Activated CD4-positive, CD25-positive, alpha-beta regulatory T cell (primary cell): ENCODE data around the gene BCAS4.
"Not testable (repeated sequence)": the region's sequence is repeated elsewhere in the genome, so short reads cannot be mapped to it uniquely, and the experiment has no call there.

ENCODE experiments used
- DNase-seq, 4 experiments: peaks; one replicate each; lab custom pipeline; 2025; lab: John Stamatoyannopoulos, UW

BCAS4 gene

DNA sequence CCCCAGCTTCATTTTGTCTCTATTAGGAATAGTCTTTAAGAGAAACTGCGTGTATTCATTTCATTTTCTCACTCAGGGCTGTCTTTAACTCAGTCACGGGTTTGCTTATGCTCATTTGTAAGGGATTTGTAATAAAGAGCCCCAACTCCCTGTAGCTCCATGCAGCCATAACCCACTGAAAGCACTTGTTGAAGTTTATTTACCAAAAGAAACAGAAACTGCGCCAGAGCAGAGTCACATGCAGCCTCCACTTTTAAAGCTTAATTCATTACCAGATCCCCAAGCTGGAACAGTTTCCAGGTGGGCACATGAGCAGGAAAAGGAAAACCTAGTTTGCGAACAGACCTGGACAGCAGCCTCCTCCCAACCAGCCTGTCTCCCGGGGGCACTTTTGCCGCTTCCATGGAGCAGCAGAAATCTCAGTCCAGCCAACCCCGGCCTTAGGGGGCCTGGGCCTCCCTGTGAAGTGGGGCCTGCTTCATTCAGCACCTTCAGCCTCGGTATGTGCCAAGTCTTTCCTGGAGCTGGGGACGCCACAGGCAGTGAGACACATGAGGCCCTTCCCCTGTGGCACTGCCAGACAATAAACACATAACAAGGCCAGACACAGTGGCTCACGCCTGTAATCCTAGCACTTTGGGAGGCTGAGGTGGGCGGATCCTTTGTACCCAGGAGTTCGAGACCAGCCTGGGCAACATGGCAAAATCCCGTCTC, 4.5 kb downstream of the BCAS4 start:
- DNase-seq, result no peak

DNA sequence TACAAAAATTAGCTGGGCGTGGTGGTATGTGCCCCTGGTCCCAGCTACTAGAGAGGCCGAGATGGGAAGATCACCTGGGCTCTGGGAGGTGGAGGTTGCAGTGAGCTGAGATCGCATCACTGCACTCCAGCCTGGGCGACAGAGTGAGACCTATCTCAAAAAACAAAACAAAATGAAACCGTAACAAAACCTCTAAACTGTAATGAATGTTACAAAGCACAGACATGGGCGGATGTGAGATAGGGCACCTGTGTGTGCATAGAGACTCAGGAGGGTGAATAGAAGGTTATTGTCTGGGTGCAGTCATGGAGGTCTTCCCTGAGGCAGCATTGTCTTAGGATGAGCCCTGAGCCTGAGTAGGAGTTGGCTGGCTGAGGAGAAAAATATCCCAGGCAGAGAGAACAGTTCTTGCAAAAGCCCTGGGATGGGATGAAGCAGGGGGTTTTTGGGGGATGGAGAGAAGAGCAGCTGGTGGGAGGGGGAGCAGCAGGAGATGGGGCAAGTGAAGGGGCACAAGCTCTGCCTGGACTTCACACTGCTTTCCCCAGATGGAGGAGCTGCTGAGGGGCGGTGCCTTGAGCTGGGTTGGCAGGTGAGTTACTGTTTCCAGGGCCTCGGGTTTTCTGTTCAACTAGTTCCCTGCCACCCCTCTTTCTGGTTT, 5.2 kb downstream of the BCAS4 start:
- no peak for DNase-seq

DNA sequence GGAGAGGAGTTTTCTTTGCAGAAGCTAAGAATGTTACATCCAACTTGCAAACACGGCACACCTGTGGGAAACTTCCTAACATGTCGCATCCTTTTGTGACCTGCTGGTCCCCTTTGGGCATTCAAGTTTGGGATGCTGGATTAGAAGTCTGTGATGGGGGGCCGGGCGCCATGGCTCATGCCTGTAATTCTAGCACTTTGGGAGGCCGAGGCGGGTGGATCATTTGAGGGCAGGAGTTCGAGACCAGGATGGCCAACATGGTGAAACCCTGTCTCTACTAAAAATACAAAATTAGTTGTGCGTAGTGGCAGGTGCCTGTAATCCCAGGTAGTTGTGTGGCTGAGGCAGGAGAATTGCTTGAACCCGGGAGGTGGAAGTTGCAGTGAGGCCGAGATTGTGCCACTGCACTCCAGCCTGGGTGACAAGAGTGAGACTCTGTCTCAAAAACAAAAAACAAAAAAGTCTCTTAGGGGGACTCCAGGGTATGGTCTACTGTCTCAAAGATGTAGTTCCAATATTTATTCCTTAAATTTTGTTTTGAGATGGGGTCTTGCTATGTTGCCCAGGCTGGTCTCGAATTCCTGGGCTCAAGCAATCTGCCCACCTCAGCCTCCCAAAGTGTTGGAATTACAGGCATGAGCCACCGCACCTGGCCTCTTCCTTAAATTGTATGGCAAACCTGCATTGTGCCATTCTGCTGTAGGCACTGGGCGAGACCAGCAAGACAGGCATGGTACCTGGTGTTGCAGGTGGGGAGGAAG, 6.3 kb downstream of the BCAS4 start:
- DNase-seq, result not testable (repeated sequence)

DNA sequence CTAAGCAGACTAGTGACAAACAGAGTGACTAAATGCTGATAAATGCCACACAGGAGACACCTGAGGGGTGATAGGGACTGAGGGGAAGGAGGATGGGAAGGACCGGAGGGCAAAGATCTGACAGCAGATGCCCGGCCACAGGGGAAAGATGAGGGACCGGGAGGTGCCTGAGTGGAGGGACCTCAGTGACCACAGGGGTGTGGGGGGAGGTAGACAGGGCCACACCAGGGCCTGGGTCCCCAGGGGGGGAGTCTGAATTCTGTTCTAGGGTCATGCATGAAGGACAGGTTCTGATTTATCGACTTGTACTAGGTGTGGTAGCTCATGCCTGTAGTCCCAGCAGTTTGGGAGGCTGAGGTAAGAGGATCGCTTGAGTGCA, 6.9 kb downstream of the BCAS4 start:
- no peak for DNase-seq

DNA sequence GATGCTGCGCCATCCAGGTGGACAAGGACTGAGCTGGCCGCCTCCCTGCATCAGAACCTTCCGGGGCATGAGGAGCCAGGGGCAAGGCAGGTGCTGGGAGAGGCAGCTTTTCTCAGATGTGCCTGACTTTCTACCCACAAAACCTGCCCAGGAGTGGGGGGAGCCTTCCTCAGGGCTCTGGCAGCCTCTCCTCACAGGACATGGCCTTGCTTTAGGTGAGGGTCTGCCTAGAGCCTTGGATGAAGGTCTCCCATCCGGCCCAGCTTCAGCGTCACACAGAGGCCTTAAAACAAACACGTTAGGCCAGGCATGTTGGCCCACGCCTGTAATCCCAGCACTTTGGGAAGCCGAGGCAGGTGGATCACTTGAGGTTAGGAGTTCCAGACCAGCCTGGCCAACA, 7.4 kb downstream of the BCAS4 start:
- DNase-seq, result no peak

DNA sequence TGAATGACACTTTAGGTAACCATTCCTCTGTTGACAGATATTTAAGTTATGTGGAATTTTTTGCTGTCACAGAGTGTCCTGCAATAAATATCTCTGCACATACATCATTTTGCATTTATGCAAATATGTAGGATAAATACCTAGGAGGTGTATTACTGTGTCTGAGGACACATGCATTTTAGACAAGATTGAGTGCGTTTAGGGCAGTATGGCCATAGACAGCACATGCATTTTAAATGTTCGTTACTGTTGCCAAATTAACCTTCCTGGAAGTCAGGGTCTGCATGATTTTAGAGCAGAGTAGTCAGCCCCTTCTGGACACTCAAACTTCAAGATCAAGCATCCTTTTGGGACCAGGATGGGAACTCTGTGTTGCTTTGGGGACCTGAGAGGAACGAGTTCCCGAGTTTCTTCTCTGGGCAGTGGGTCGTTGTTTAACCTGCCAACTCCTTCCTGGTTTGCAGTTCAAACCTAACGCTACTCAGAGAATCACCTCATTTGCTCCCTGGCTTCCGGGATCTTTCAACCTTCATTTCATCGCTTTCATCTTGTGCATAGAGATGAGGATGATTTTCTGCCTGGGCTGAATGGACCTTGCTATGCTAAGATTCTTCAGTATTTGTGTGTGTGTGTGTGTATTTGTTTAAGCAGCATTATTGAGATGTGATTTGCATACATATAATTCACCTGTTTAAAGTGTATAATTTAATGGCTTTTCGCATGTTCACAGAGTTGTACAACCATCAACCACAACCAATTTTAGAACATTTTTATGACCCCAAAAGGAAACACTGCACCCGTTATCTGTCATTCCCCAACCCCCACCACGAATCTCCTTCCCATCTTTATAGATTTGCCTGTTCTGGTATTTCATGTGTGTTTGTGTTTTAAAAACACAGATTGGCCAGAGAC, 9.8 kb downstream of the BCAS4 start:
- DNase-seq, result no peak

DNA sequence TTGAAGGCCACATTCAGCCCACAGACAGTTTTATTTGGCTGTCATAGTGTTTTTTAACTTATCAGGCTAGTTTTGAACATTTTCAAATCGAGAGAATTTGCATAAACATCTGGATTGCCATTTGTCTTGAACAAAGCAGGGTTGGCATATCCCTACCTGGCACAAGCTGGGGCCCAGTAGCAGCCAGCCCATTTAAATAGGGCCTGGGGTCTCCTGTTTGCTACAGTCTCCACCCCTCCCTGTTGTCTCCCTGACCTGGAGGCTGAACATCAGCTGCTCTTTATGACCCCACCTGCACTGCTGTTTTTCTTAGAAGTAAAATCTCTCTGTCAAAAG, 10.5 kb downstream of the BCAS4 start:
- DNase-seq, result no peak

DNA sequence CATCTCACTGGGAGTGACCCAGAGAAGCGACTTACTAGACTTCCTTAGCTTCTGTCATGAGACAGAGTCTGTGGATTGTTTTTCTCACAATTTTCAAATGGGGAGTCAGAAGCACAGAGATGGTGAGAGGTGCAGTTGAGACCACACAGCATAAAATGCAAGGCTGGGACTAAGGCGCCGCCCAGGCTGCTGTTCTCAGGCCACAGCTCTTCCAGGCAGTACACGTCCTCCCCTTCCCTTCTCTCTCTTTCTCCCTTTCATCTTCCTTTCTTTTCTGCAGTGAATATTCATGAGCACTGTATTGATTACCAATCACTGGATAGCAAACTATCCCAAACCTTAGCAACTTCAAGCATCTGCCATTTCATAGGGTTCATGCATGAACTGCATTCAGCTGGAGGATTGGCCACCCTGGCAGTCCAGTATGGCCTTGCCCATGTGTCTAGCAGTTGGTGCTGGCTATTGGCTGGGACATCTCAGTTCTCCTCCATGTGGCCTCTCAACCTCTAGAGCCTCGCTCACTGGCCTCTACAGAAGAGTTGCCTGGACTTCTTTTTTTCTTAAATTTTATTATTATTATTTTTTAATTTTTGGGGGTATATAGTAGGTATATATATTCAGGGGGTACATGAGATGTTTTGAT, 11.4 kb downstream of the BCAS4 start:
- DNase-seq, result no peak

DNA sequence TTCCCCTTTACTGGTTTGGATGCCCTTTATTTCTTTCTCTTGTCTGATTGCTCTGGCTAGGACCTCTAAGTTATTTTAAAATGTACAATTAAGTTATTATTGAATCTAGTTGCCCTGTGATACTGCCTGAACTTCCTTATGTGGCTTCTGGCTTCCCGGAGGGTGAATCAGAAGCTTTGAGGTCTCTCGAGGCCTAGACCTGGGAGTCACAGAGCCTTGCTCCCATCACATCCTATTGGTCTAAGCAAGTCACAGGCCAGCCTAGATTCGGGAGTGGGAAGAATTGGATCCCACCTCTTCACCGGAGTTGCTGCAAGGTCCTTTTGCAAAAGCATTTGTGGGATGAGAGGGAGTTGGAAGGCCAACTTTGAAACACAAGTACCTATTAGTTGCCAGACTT, 15.2 kb downstream of the BCAS4 start:
- DNase-seq, result no peak

DNA sequence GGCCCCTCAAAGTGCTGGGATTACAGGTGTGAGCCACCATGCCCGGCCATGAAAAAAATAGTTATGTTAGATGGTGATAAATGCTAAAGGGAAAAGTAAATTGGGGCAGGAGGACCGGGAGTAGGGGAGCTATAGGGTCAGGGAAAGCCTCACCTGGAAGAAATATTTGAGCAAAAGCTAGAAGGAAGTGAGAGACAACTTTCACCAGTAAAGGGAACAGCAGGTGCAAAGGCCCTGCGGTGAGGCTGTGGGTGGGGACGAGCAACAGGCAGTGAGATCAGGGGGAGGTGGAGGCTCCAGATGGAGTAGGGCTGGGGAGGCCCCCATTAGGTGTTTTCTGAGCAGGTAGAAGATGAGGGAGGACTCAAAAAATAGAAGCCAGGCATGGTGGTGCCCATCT, 16.0 kb downstream of the BCAS4 start:
- no peak for DNase-seq

DNA sequence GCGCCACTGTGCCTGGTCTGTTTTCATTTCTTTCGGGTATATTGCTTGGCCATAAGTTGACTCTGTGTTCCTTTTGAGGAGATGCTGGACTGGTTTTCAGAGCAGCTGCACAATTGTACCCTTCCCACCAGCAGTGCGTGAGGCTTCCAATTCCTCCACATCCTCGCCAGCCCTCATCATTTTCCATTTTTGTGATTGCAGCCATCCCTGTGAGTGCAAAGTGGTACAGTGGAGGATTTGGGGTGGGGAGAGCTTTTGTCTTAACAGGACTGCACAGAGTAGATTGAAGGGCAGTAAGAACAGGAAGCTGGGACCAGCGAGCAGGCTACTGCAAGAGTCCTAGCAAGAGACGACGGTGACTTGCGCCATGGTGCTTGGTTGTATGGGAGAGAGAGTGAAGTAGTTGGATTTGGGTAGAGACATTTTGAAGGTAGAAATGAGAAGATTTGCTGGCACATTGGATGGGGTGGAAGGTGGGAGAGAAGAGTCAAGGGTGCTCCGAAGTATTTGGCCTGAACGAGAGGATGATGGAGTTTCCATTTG, 18.3 kb downstream of the BCAS4 start:
- DNase-seq, result no peak

DNA sequence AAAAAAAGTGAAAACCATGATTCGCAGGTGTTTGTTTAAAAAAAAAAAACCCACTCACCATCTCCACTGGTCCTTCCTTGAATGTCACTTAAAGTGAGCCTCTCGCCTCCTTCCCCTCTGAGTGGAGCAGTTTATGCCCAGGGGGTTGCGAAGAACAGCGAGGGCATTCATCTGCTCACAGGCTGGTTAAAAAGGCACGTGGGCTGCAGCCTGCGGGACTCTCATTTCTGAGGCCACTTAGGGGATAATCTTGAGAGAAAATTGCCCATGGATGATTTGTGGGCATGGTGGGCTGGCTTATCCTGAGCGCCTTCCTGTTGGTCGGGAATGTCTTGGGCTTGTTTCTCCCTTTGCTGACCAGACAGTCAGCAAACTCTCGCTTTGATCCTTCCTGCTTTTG, 18.9 kb downstream of the BCAS4 start:
- DNase-seq, result no peak

DNA sequence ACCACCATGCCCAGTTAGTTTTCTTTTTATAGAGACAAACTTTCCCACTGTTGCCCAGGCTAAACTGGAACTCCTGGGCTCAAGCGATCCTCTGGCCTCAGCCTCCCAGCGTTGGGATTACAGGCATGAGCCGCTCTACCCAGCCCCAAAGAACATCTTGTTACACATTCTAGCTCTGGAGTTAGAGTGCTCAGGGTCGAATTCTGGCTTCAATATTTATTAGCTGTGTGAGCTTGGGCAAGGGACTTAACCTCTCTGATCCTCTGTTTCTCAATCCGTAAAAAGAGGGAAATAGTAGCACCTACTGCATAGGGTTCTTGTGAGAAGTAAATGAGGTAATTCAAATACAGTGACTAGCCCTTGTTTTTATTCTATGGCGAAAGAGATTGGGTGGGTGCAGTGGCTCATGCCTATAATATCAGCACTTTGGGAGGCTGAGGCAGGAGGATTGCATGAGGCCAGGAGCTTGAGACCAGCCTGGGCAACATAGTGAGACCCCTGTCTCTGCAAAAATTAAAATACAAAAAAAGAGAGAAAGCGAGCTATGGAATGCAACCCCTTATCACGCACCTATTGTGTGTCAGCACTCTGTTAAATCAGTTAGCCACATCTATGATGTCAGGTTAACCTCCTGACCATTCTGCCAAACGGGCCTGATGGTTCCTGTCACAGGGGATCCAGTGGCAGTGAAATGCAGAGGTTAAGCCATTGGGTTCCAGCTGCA, 19.7 kb downstream of the BCAS4 start:
- DNase-seq, result no peak

DNA sequence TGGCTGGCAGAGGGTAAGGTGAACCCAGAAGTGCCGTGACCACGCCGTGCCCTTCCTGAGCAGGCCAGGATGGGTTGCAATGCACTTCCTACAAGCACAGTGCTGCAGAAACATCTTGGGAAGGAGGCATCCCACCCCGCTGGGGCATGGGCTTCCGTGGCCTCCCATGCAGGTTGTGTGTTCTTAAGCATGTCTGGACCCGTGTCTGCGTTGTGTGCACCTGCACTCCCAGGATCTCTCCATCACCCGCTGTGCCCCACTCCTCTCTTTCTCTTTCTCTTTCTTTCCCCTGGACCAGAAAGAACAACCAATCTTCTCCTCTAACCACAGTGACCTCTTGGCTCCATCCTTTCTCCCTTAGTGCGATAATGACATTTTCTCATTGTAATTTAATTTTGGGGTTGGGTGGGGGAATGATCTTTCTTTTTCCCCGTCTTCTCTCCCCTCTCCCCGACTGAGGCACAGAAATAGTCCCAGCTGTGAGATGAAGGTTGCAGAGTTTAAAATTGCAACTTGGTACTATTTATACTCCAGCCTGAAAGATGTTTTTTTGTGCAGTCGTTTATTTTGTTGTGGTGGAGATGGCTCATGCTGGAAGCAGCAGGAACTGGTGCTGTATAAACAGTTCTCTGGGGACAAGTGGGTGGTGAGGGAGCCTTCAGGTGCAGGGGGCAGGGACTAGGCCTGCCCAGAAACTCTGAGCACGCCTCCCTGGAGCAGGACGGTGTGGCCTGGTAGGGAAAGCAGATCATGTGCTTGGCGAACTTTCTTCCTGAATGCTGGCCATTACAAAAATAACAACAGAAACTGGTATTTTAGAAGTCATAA, 20.5 kb downstream of the BCAS4 start:
- no peak for DNase-seq

DNA sequence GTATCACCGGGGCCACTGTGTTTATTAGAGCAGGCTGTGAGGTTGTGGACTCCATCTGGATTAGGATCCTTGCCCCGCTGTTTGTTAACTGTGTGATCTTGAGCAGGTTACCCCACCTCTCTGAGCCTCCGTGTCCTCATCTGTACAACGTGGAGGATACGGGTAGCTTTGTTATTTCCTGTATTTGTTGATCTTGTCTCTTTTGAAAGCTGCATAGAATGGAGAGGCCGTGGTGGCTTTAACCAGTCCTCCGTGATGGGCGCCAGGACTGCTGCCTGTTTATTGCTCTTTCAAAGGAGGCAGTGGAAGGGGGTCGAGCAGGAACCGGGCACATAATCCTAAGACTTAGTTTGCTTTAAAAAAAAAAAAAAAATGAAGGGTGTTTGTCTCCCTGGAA, 22.9 kb downstream of the BCAS4 start:
- no peak for DNase-seq

DNA sequence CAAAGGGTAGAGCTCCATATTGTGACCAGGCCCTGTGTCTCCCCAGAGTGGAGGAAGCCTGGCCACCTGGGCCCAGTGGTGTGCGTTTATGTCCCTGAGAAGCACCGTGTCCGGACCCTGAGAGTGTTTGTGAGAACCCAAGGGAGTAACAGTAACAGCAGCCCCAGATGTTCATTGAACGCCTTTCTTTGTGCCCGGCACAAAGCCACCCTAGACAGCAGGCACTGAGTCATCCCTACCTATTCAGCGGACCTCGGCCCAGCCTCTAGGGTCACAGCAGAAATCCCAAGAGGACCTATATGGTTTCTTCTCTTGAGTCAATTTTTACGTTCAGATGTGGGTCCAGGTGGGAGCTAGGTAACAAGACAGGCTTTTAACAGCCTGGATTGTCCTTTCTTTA, 24.5 kb downstream of the BCAS4 start:
- no peak for DNase-seq

DNA sequence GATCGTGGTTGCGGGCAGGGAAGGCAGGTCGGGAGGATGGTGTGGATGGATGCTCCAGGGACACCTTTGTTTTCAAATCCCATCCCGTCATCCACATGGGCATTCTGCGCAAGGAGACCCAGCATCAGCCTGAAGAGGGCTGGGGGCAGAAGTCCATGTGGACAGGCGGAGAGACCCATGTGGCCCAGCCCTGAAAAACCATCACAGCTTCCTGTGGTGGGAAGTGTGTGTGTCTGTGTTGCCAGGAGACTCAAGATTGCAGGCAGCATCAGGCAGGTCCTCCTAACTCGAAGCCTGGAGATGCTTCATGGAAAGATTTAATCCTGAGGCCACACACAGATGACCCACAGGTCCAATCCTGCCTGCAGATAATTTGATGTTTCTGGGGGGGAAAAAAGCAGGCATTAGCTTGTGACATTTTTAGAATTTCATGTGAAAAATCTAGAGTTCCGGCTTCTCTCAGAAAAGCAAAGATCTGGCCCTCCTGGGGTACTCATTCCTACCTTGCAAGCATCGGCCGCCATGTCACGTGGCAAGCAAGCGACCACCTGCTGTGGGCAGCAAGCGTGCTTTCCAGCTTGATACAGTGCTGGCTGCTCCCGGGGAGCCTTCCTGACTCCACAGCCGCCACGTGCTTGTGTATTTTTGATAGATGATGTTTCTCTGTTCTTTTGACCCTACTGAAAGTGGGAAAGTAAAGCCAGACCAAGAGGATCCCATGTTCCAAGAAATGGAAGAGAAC, 25.8 kb downstream of the BCAS4 start:
- no peak for DNase-seq

DNA sequence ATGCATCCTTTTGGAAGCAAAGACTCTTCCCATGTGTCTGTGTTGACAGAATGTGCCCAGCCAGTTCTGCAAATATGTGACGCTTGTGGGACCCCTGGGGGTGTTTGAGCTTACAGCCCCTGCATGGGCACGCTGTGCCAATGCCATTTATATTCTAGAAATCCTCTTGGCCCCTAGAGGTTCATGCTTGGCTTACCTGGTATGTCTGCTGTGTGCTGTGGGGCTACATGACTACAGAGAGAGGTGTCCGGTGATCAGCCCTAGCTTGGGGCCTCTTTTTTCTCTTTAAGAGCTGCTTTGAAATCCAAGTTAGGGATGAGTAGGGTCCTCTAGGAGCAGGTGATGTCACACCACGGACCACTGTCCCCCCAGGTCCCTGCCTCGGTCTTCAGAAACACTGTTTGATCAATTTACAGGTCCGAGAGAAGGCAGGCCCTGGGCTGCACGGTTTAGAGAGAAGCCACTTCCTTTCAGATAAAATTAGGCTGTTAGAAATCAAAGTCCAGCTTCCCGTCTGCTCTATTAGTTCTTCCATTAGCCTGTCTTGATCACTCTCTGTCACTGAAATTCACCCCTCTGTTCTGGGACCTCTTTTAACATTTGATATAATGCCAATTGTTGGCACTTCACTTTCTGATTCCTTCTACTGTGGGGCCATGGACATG, 26.5 kb downstream of the BCAS4 start:
- DNase-seq, result no peak

DNA sequence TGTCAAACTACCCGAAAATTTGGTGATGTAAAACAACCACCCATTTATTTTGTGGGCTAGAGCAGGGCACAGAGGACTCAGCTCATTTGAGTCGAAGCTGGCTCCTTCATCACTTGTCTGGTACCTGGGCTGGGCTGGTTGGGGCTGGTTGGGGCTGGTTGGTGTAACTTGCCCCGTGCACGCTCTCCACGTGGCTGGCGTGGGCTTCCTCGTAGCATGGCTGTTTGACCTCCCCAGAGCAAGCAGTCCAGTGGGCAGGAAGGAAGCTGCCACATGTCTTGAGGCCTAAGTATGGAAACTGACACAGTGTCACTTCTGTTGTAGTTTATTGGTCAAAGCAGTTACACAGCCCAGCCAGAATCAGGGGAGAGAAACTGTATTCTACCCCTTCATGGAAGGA, 27.1 kb downstream of the BCAS4 start:
- DNase-seq, result no peak
